Prostate gland (tissue), 2 donors: Measurements from ENCODE around the gene LPP.

Experiments
- POLR2A ChIP-seq: fragments of 450-650 bp; IDR thresholded peaks from one replicate; pipeline ENCODE4 v1.6.1; 2016; ENCODE audit warnings: antibody characterized with exemption, mild to moderate bottlenecking
- POLR2AphosphoS5 ChIP-seq: sonication (generic); formaldehyde crosslinking; IDR thresholded peaks from one replicate; pipeline ENCODE4 v1.6.1; 2017; ENCODE audit warnings: antibody characterized with exemption
- TF ChIP-seq, protein P1 (sequence below), 4 experiments: fragments of 200-600 bp in 2 of 4; fragments of 450-650 bp in 2 of 4; sonication (generic) in 2 of 4; IDR thresholded peaks; 1 replicate in 3 of 4; 2 replicates in 1 of 4; pipeline ENCODE4 v1.5.1; 2016 to 2019; ENCODE audit warnings: antibody characterized with exemption in 4 of 4, mild to moderate bottlenecking in 2 of 4, moderate library complexity in 2 of 4

DNA sequence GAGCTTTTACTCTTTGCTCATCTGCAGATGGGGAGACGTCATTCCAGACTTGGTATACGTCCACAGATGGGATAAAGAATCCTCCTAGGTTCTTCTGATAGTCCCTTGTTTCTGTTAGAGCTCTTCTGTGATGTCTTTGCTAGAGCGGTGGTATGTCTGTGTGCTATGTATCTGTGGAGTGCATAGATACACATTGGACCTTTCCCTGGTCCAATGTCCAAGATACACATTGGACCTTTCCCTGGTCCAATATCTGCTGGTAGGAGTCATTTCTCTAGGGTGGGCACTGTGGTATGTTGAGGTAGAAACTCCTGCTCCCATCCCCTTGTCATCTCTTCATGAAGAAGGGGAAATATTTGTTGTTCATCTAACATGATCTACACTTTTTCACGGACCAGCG is 47.5 kb upstream of the LPP start:
- TF ChIP-seq POLR2AphosphoS5: no peak
- TF ChIP-seq, protein P1, sequence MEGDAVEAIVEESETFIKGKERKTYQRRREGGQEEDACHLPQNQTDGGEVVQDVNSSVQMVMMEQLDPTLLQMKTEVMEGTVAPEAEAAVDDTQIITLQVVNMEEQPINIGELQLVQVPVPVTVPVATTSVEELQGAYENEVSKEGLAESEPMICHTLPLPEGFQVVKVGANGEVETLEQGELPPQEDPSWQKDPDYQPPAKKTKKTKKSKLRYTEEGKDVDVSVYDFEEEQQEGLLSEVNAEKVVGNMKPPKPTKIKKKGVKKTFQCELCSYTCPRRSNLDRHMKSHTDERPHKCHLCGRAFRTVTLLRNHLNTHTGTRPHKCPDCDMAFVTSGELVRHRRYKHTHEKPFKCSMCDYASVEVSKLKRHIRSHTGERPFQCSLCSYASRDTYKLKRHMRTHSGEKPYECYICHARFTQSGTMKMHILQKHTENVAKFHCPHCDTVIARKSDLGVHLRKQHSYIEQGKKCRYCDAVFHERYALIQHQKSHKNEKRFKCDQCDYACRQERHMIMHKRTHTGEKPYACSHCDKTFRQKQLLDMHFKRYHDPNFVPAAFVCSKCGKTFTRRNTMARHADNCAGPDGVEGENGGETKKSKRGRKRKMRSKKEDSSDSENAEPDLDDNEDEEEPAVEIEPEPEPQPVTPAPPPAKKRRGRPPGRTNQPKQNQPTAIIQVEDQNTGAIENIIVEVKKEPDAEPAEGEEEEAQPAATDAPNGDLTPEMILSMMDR (IDR thresholded peaks at IDR 0.05): no peak
- no peak for TF ChIP-seq POLR2A
